ENCODE measurements around the gene TANGO2.

GRCh38 chr22:20106205-20106848 is 85.4 kb downstream of the TANGO2 start:
- no peak for TF ChIP-seq CTCF (IDR thresholded peaks at IDR 0.05; ENCODE audit: poor library complexity, severe bottlenecking)
- no peak for TF ChIP-seq TAF1 (IDR thresholded peaks at IDR 0.05; ENCODE audit: low read depth)
- TF ChIP-seq MXI1 (conservative IDR thresholded peaks at IDR 0.05; ENCODE audit: poor library complexity, severe bottlenecking), result no peak
- TF ChIP-seq SMC3 (conservative IDR thresholded peaks at IDR 0.05; ENCODE audit: poor library complexity), result no peak

Measured in neural cell (in vitro differentiated cells).